ENCODE measurements around the gene COL5A3. TPM values are rescaled to one million over a fixed set of nuclear protein-coding genes. Genes with fewer than 3 reads are reported as not detected.

The COL5A3 gene
- total RNA-seq, 6 experiments from 2014 or later = 1.3 to 3.7 (median 1.4) TPM

DNA sequence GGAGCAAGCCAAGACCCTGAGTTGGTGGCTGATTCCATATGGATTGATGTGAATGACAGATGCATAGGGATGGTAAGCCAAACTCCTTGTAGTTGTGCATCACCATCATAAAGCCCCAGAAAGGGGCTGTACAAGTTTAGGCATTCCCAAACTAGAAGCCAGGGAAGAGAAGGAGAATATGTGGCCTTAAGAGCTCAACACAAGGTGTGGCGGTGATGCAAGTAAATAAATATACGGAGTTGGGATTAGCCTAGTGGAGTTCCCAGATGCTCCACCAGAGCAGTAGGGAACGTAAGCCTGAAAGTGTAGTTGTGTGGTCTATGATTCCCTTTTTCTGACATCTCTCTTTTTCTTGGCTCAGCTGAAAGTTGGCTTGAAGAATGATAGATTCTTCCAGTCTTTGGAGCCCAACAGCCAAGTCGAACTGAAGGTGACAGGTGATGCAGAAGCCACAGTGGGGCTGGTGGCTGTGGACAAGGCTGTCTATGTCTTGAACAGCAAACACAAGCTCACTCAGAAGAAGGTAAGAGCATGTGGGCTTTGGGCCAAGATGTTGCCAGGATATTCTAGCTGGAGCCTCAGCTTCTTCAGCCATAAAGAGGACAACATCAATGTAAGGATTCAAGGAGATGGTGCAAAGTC, 33.1 kb upstream of the COL5A3 start:
- H3K27me3 Mint-ChIP-seq (ENCODE audit: insufficient read depth) = peaks cover 11% of the 10 kb centered on the region
- peak; percentile 26 for DNase-seq

DNA sequence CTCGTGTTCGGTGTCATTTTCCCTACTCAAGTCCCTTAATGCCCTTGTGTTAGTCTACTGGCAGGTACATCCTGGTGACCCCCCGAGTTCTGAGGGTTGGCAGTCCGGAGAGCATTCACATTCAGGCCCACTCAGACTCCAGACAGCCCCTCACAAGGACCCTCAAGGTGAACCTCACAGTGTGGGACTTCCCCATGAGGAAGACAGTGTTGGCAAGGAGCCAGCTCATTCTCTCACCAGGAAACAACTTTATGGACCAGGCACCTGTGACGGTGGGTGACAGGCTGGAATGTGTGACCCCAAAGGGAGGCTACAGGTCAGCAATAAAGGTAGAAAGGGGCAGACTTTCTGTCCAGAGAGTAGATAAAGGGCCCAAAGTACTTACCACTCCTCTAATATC, 27.5 kb upstream of the COL5A3 start:
- Mint-ChIP-seq H3K4me1 (ENCODE audit: low read depth) (no peaks in the 10 kb centered on the region), H3K36me3 (ENCODE audit: low read depth) (no peaks in the 10 kb centered on the region; the same call in 1 of the 2 replicates), H3K9me3 (peaks cover 14% of the 10 kb centered on the region; the same call in 1 of the 2 replicates), H3K27me3 (ENCODE audit: insufficient read depth) (peaks cover 38% of the 10 kb centered on the region), H3K4me3 (no peak overlapping the region), H3K27ac (no peak overlapping the region)
- DNase-seq = no peak
- TF ChIP-seq, protein P1, sequence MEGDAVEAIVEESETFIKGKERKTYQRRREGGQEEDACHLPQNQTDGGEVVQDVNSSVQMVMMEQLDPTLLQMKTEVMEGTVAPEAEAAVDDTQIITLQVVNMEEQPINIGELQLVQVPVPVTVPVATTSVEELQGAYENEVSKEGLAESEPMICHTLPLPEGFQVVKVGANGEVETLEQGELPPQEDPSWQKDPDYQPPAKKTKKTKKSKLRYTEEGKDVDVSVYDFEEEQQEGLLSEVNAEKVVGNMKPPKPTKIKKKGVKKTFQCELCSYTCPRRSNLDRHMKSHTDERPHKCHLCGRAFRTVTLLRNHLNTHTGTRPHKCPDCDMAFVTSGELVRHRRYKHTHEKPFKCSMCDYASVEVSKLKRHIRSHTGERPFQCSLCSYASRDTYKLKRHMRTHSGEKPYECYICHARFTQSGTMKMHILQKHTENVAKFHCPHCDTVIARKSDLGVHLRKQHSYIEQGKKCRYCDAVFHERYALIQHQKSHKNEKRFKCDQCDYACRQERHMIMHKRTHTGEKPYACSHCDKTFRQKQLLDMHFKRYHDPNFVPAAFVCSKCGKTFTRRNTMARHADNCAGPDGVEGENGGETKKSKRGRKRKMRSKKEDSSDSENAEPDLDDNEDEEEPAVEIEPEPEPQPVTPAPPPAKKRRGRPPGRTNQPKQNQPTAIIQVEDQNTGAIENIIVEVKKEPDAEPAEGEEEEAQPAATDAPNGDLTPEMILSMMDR (IDR thresholded peaks at IDR 0.05) = no peak

More for the DNA sequence above, 33.1 kb upstream of the COL5A3 start:
- Mint-ChIP-seq H3K27ac (no peak overlapping the region), H3K4me3 (no peak overlapping the region), H3K9me3 (peaks cover 42% of the 10 kb centered on the region; the same call in 1 of the 2 replicates), H3K36me3 (ENCODE audit: low read depth) (peaks cover 11% of the 10 kb centered on the region; the same call in 1 of the 2 replicates), H3K4me1 (ENCODE audit: low read depth) (no peaks in the 10 kb centered on the region)
- TF ChIP-seq, protein P1 (IDR thresholded peaks at IDR 0.05) = no peak

- H3K36me3 Mint-ChIP-seq (ENCODE audit: low read depth) = no peaks in the 10 kb centered on the region; the same call in 1 of the 2 replicates
- no peak overlapping the region for H3K4me3 Mint-ChIP-seq
- no peak overlapping the region for H3K27ac Mint-ChIP-seq
Observed at GRCh38 chr19:10037367-10037766, 27.1 kb upstream of the COL5A3 start.

GRCh38 chr19:10036601-10037071, 26.3 kb upstream of the COL5A3 start:
- no peak for DNase-seq
- no peak overlapping the region for H3K4me3 Mint-ChIP-seq
- TF ChIP-seq, protein P1 (IDR thresholded peaks at IDR 0.05) = no peak
- H3K27ac Mint-ChIP-seq = no peak overlapping the region
- H3K27me3 Mint-ChIP-seq (ENCODE audit: insufficient read depth) = peaks cover 45% of the 10 kb centered on the region
- H3K36me3 Mint-ChIP-seq (ENCODE audit: low read depth) = no peaks in the 10 kb centered on the region
- H3K9me3 Mint-ChIP-seq = peaks cover 3% of the 10 kb centered on the region; the same call in 1 of the 2 replicates
- no peaks in the 10 kb centered on the region for H3K4me1 Mint-ChIP-seq (ENCODE audit: low read depth)

More at GRCh38 chr19:10037367-10037766, 27.1 kb upstream of the COL5A3 start:
- no peak for DNase-seq
- Mint-ChIP-seq H3K9me3 (peaks cover 9% of the 10 kb centered on the region; the same call in 1 of the 2 replicates), H3K4me1 (ENCODE audit: low read depth) (no peaks in the 10 kb centered on the region), H3K27me3 (ENCODE audit: insufficient read depth) (peaks cover 42% of the 10 kb centered on the region)
- TF ChIP-seq, protein P1 (IDR thresholded peaks at IDR 0.05) = no peak

- peaks cover 41% of the 10 kb centered on the region for H3K27me3 Mint-ChIP-seq (ENCODE audit: insufficient read depth)
- TF ChIP-seq, protein P1 (IDR thresholded peaks at IDR 0.05) = no peak
- H3K9me3 Mint-ChIP-seq = no peaks in the 10 kb centered on the region
- no peak overlapping the region for H3K4me3 Mint-ChIP-seq
- H3K27ac Mint-ChIP-seq = no peak overlapping the region
- DNase-seq = no peak
- no peaks in the 10 kb centered on the region for H3K36me3 Mint-ChIP-seq (ENCODE audit: low read depth)
- H3K4me1 Mint-ChIP-seq (ENCODE audit: low read depth) = no peaks in the 10 kb centered on the region
Observed at GRCh38 chr19:10033614-10034013, 23.3 kb upstream of the COL5A3 start.

Measured in HFFc6 (cell line).